GM23338 (cell line): ENCODE results near the gene FGA.

Source experiments
- CREB1 ChIP-seq: fragments of 250-450 bp; sonication (Bioruptor Pico); IDR thresholded peaks from 2 replicates; pipeline ENCODE4 v1.5.0; 2020; ENCODE audit warnings: low read depth, mild to moderate bottlenecking, moderate library complexity
- CTCF ChIP-seq, 2 experiments: fragments of 200-600 bp in 1 of 2; sonication (generic) in 1 of 2; conservative IDR thresholded peaks; 2 replicates each; pipeline versions ENCODE4 v1.5.1 to v1.6.1; 2016 to 2017; ENCODE audit warnings: antibody characterized with exemption in 2 of 2, low read depth in 2 of 2, mild to moderate bottlenecking in 2 of 2, moderate library complexity in 1 of 2
- ETS1 ChIP-seq: IDR thresholded peaks from 2 replicates; pipeline ENCODE4 v1.6.1; 2016; ENCODE audit warnings: antibody characterized with exemption
- EZH2 ChIP-seq: fragments of 200-600 bp; sonication (generic); IDR thresholded peaks from one replicate; pipeline ENCODE4 v1.8.0; 2017; ENCODE audit warnings: antibody characterized with exemption, mild to moderate bottlenecking, low read depth; ENCODE audit not compliant: unreplicated experiment
- EZH2phosphoT487 ChIP-seq: fragments of 200-600 bp; sonication (generic); IDR thresholded peaks from one replicate; pipeline ENCODE4 v1.8.1; 2018; ENCODE audit warnings: antibody characterized with exemption; ENCODE audit not compliant: unreplicated experiment
- POLR2AphosphoS5 ChIP-seq: IDR thresholded peaks from 2 replicates; pipeline ENCODE4 v1.6.1; 2016; ENCODE audit warnings: antibody characterized with exemption, low read depth
- REST ChIP-seq: IDR thresholded peaks from one replicate; pipeline ENCODE4 v1.6.1; 2018; ENCODE audit warnings: antibody characterized with exemption; ENCODE audit not compliant: unreplicated experiment
- STAT1 ChIP-seq: IDR thresholded peaks from one replicate; pipeline ENCODE4 v1.6.1; 2016; ENCODE audit warnings: antibody characterized with exemption; ENCODE audit not compliant: unreplicated experiment
- ZNF114 ChIP-seq: fragments of 250-450 bp; sonication (Bioruptor Pico); IDR thresholded peaks from 2 replicates; pipeline ENCODE4 v1.5.0; 2020; ENCODE audit warnings: mild to moderate bottlenecking, moderate library complexity

- no peak for TF ChIP-seq CTCF (conservative IDR thresholded peaks at IDR 0.05; ENCODE audit: low read depth in 2 of 2)
- TF ChIP-seq EZH2phosphoT487 = no peak
- TF ChIP-seq ZNF114 (CRISPR knock-in tag) = no peak
- TF ChIP-seq EZH2 = no peak
- no peak for TF ChIP-seq REST
- no peak for TF ChIP-seq CREB1
- no peak for TF ChIP-seq POLR2AphosphoS5
- no peak for TF ChIP-seq STAT1
- TF ChIP-seq ETS1 = no peak
These were observed 3.3 kb upstream of the FGA start for GRCh38 chr4:154593868-154594267.
